ENCODE measurements around the gene GABBR2.
"Not testable (repeated sequence)": the region's sequence is repeated elsewhere in the genome, so short reads cannot be mapped to it uniquely, and the experiment has no call there.

The GABBR2 gene

GRCh38 chr9:98517761-98518160 is 191.0 kb downstream of the GABBR2 start:
- WGBS (ENCODE audit: insufficient coverage, insufficient read length): no CpG with 5 or more reads among the region's 5 CpGs
- Histone ChIP-seq H3K27ac (ENCODE audit: low read length) (no peak overlapping the region), H3K4me1 (ENCODE audit: control insufficient read depth, insufficient read depth, low read length) (no peaks in the 10 kb centered on the region), H3K4me3 (ENCODE audit: low read length) (no peak overlapping the region), H3K9me3 (ENCODE audit: control insufficient read depth, insufficient read depth, low read length) (no peaks in the 10 kb centered on the region), H3K36me3 (ENCODE audit: control insufficient read depth, insufficient read depth, low read length) (no peaks in the 10 kb centered on the region), H3K27me3 (ENCODE audit: control insufficient read depth, insufficient read depth, low read length) (no peaks in the 10 kb centered on the region)
- no peak for DNase-seq (ENCODE audit: low read depth, low spot score)

DNA sequence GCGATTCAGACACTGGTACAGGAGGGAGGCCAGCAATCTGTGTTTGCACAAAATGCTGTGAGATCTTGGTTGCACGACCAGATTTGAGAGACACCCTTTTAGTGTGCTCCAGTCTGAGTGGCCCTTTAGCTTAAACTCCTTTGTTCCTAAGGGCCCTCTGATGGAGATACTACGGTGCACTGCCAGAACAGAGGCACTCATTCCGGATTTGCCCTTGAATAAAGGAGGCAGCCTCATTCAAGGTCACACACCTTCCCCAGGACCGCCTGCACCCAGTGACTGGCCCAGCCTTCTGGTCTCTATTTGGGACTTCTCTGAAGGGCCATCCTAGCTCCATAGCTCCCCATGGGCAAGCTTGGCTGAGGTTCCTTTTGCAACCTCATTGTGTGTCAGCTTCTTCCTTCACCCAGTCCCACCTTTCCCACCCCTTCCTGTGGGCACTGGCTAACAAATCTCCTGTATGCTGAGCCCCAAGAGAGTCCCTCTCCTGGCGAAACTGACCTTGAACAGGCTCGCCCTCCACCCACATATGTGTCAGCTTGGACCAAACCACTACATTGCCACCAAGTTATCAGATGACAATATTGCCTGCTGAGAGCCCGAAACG is 191.7 kb downstream of the GABBR2 start:
- Histone ChIP-seq H3K9me3 (ENCODE audit: control insufficient read depth, insufficient read depth, low read length) (no peaks in the 10 kb centered on the region), H3K4me3 (ENCODE audit: low read length) (no peak overlapping the region), H3K4me1 (ENCODE audit: control insufficient read depth, insufficient read depth, low read length) (no peaks in the 10 kb centered on the region), H3K27ac (ENCODE audit: low read length) (no peak overlapping the region), H3K27me3 (ENCODE audit: control insufficient read depth, insufficient read depth, low read length) (no peaks in the 10 kb centered on the region), H3K36me3 (ENCODE audit: control insufficient read depth, insufficient read depth, low read length) (no peaks in the 10 kb centered on the region)
- no peak for DNase-seq (ENCODE audit: low read depth, low spot score)
- WGBS (ENCODE audit: insufficient coverage, insufficient read length): no CpG with 5 or more reads among the region's 9 CpGs

- no peaks in the 10 kb centered on the region for H3K9me3 ChIP-seq (ENCODE audit: control insufficient read depth, insufficient read depth, low read length)
- no peaks in the 10 kb centered on the region for H3K27me3 ChIP-seq (ENCODE audit: control insufficient read depth, insufficient read depth, low read length)
- no peak overlapping the region for H3K27ac ChIP-seq (ENCODE audit: low read length)
- no peaks in the 10 kb centered on the region for H3K36me3 ChIP-seq (ENCODE audit: control insufficient read depth, insufficient read depth, low read length)
- no peak for DNase-seq (ENCODE audit: low read depth, low spot score)
- WGBS (ENCODE audit: insufficient coverage, insufficient read length): no CpG with 5 or more reads among the region's 7 CpGs
- H3K4me1 ChIP-seq (ENCODE audit: control insufficient read depth, insufficient read depth, low read length): no peaks in the 10 kb centered on the region
- no peak overlapping the region for H3K4me3 ChIP-seq (ENCODE audit: low read length)
Measured at GRCh38 chr9:98516205-98516896, 192.4 kb downstream of the GABBR2 start.

GRCh38 chr9:98515506-98516204 is 193.1 kb downstream of the GABBR2 start:
- Histone ChIP-seq H3K27ac (ENCODE audit: low read length) (no peak overlapping the region), H3K36me3 (ENCODE audit: control insufficient read depth, insufficient read depth, low read length) (no peaks in the 10 kb centered on the region), H3K4me3 (ENCODE audit: low read length) (no peak overlapping the region), H3K4me1 (ENCODE audit: control insufficient read depth, insufficient read depth, low read length) (no peaks in the 10 kb centered on the region), H3K9me3 (ENCODE audit: control insufficient read depth, insufficient read depth, low read length) (no peaks in the 10 kb centered on the region), H3K27me3 (ENCODE audit: control insufficient read depth, insufficient read depth, low read length) (no peaks in the 10 kb centered on the region)
- DNase-seq (ENCODE audit: low read depth, low spot score): no peak
- WGBS (ENCODE audit: insufficient coverage, insufficient read length): no CpG with 5 or more reads among the region's 4 CpGs

GRCh38 chr9:98514841-98515240 is 193.9 kb downstream of the GABBR2 start:
- Histone ChIP-seq H3K9me3 (ENCODE audit: control insufficient read depth, insufficient read depth, low read length) (no peaks in the 10 kb centered on the region), H3K27me3 (ENCODE audit: control insufficient read depth, insufficient read depth, low read length) (no peaks in the 10 kb centered on the region), H3K4me1 (ENCODE audit: control insufficient read depth, insufficient read depth, low read length) (no peaks in the 10 kb centered on the region), H3K36me3 (ENCODE audit: control insufficient read depth, insufficient read depth, low read length) (no peaks in the 10 kb centered on the region), H3K27ac (ENCODE audit: low read length) (no peak overlapping the region), H3K4me3 (ENCODE audit: low read length) (no peak overlapping the region)
- no CpG with 5 or more reads among the region's 6 CpGs for WGBS (ENCODE audit: insufficient coverage, insufficient read length)
- no peak for DNase-seq (ENCODE audit: low read depth, low spot score)

GRCh38 chr9:98508217-98508919 is 200.4 kb downstream of the GABBR2 start:
- H3K27ac ChIP-seq (ENCODE audit: low read length); H3K9me3 ChIP-seq (ENCODE audit: control insufficient read depth, insufficient read depth, low read length); H3K4me3 ChIP-seq (ENCODE audit: low read length); DNase-seq (ENCODE audit: low read depth, low spot score); H3K4me1 ChIP-seq (ENCODE audit: control insufficient read depth, insufficient read depth, low read length); H3K36me3 ChIP-seq (ENCODE audit: control insufficient read depth, insufficient read depth, low read length); H3K27me3 ChIP-seq (ENCODE audit: control insufficient read depth, insufficient read depth, low read length): not testable (repeated sequence)
- no CpG with 5 or more reads among the region's 25 CpGs for WGBS (ENCODE audit: insufficient coverage, insufficient read length)

DNA sequence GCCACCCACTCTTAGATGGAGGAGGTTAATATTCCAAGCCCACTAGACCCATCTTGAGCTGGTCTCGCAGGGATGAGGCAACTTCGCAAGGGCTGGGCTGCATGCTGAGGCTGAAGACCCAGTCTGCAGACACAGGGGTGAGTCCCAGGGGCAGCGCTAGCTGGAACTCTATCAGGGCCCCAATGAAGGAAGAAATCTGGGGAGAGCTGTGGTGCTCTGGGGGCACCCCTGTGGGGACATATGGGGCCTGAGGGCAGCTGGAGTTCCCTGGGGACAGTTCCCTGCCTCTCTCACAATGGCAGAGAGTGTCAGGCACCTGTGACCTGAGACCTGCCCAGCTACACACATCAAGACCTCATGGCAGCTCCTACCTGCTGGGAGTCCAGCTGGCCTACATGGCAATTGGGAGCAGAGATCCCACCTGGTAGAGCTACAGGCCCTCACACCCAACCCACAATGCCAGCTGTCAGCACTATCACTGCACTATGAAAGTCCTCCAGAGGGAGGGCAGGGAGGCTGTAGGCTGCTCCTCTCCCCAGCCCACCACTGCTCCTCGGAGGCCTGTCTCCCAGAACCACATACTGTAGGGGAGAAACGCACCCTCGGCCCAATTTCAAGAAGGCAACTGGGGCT is 202.2 kb downstream of the GABBR2 start:
- H3K4me3 ChIP-seq (ENCODE audit: low read length): no peak overlapping the region
- no peak for DNase-seq (ENCODE audit: low read depth, low spot score)
- H3K27me3 ChIP-seq (ENCODE audit: control insufficient read depth, insufficient read depth, low read length): no peaks in the 10 kb centered on the region
- H3K9me3 ChIP-seq (ENCODE audit: control insufficient read depth, insufficient read depth, low read length): no peaks in the 10 kb centered on the region
- no peaks in the 10 kb centered on the region for H3K36me3 ChIP-seq (ENCODE audit: control insufficient read depth, insufficient read depth, low read length)
- no peak overlapping the region for H3K27ac ChIP-seq (ENCODE audit: low read length)
- no CpG with 5 or more reads among the region's 6 CpGs for WGBS (ENCODE audit: insufficient coverage, insufficient read length)
- peaks cover 6% of the 10 kb centered on the region for H3K4me1 ChIP-seq (ENCODE audit: control insufficient read depth, insufficient read depth, low read length)

DNA sequence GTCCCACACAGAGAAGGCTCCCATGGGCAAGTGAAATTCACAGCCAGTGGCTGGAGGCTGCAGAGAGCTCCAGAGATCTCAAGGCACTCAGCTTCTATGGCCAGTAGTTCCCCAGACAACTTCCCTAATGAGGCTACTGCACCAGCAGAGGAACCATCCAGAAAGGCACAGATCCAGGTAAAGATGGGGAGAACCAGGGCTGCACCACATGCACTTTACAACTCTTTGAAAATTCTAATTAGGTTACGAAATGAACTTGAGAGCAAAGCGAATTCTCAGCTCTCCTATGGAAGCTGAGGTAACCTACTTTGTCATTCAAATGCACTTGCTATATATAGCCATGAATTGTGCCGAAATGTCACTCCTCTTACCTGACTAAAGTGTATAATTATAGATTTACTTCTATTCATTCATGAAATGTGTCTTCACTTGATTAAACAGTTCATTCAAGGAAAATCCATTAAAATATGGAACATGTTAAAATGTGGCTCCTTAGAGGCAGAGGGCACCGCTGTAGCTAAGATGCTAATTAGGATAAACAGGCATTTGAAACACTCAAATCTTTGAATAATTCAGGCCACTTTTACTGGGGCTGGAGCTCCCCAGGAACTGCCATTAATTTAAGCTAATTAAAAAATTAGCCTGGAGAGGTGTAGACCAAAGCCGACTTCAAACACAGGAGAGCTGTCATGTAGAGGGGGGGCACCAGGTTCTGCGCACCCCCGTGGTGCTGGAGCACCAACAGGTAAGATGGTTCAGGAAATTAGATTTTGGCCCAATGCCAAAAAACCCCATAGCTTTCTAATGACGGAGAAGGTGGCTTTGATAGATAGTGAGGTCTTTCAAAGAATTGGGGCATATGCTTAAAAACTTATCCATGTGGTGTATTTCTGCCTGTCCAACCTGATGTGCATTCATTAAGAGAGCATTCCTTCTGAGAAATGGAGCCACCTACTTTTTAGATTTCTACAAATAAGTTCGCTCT is 204.1 kb downstream of the GABBR2 start:
- no peaks in the 10 kb centered on the region for H3K9me3 ChIP-seq (ENCODE audit: control insufficient read depth, insufficient read depth, low read length)
- H3K36me3 ChIP-seq (ENCODE audit: control insufficient read depth, insufficient read depth, low read length): no peaks in the 10 kb centered on the region
- no peak overlapping the region for H3K27ac ChIP-seq (ENCODE audit: low read length)
- no peak overlapping the region for H3K4me3 ChIP-seq (ENCODE audit: low read length)
- H3K27me3 ChIP-seq (ENCODE audit: control insufficient read depth, insufficient read depth, low read length): no peaks in the 10 kb centered on the region
- no CpG with 5 or more reads among the region's 9 CpGs for WGBS (ENCODE audit: insufficient coverage, insufficient read length)
- H3K4me1 ChIP-seq (ENCODE audit: control insufficient read depth, insufficient read depth, low read length): peaks cover 6% of the 10 kb centered on the region
- no peak for DNase-seq (ENCODE audit: low read depth, low spot score)

DNA sequence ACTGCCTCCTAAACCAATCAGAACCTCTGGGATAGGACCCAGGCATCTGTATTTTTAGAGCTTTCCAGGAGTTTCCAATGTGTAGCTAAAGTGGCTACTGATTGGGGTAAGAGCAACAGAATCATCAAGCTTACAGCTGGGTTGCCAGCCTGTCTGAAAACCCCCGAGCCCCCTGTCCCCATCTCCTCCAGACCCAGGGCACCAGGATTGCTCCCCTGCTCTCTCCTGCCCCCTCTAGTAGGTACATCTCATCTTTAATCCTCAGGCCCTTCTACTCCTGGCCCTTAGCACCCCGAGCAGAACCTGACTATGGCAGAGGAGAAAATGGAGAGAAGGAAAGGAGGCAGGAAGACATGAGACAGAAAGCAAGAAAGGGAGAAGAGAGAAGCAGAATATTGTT is 204.9 kb downstream of the GABBR2 start:
- no peaks in the 10 kb centered on the region for H3K36me3 ChIP-seq (ENCODE audit: control insufficient read depth, insufficient read depth, low read length)
- WGBS (ENCODE audit: insufficient coverage, insufficient read length): no CpG with 5 or more reads among the region's 2 CpGs
- H3K4me3 ChIP-seq (ENCODE audit: low read length): no peak overlapping the region
- no peak for DNase-seq (ENCODE audit: low read depth, low spot score)
- no peaks in the 10 kb centered on the region for H3K27me3 ChIP-seq (ENCODE audit: control insufficient read depth, insufficient read depth, low read length)
- peaks cover 6% of the 10 kb centered on the region for H3K4me1 ChIP-seq (ENCODE audit: control insufficient read depth, insufficient read depth, low read length)
- H3K27ac ChIP-seq (ENCODE audit: low read length): no peak overlapping the region
- no peaks in the 10 kb centered on the region for H3K9me3 ChIP-seq (ENCODE audit: control insufficient read depth, insufficient read depth, low read length)
